NCI-H460 (cell line): ENCODE data around the gene PCID2. TPM values are rescaled to one million over a fixed set of nuclear protein-coding genes. Genes with fewer than 3 reads are reported as not detected.
"Not testable (repeated sequence)": the region's sequence is repeated elsewhere in the genome, so short reads cannot be mapped to it uniquely, and the experiment has no call there.

Experiments used
- DNase-seq: peaks from one replicate; pipeline ENCODE4 v3.0.0-alpha.2; 2016; ENCODE audit warnings: low read depth; ENCODE audit errors: extremely low read depth
- total RNA-seq: library from RNA; depleted of rRNA; stranded (reverse); fragments of >200 nt; shearing (Covaris generic); gene quantifications from 2 replicates; pipeline ENCODE4 v1.2.3, GENCODE V29; 2014

PCID2 gene
- total RNA-seq, 1 experiment from 2014 or later = 124 TPM

- DNase-seq = no peak
Observed at GRCh38 chr13:113169277-113170272, 38.9 kb downstream of the PCID2 start.

GRCh38 chr13:113168211-113168610 is 40.3 kb downstream of the PCID2 start:
- DNase-seq = no peak

GRCh38 chr13:113167575-113167974 is 40.9 kb downstream of the PCID2 start:
- DNase-seq = no peak

GRCh38 chr13:113167155-113167554 is 41.3 kb downstream of the PCID2 start:
- no peak for DNase-seq

- no peak for DNase-seq
Observed at GRCh38 chr13:113166681-113167080, 41.8 kb downstream of the PCID2 start.

- no peak for DNase-seq
Observed at GRCh38 chr13:113166266-113166665, 42.2 kb downstream of the PCID2 start.

- DNase-seq = no peak
Observed at GRCh38 chr13:113164492-113164891, 44.0 kb downstream of the PCID2 start.

- no peak for DNase-seq
Observed at GRCh38 chr13:113162783-113163685, 45.4 kb downstream of the PCID2 start.

- DNase-seq = not testable (repeated sequence)
Observed at GRCh38 chr13:113161975-113162374, 46.5 kb downstream of the PCID2 start.

- no peak for DNase-seq
Observed at GRCh38 chr13:113161433-113161832, 47.0 kb downstream of the PCID2 start.

GRCh38 chr13:113160983-113161382 is 47.5 kb downstream of the PCID2 start:
- no peak for DNase-seq

GRCh38 chr13:113159701-113160100 is 48.8 kb downstream of the PCID2 start:
- DNase-seq = no peak

GRCh38 chr13:113158946-113159345 is 49.5 kb downstream of the PCID2 start:
- no peak for DNase-seq

- DNase-seq = no peak
Observed at GRCh38 chr13:113157929-113158747, 50.3 kb downstream of the PCID2 start, which contains the start of gene PROZ. TSS of gene PROZ (plus strand) at chr13:113158648. CDS start at chr13:113158661, 13 bp downstream.

- no peak for DNase-seq
Observed at GRCh38 chr13:113157206-113157928, 51.1 kb downstream of the PCID2 start.

- DNase-seq = no peak
Observed at GRCh38 chr13:113155982-113156655, 52.4 kb downstream of the PCID2 start.

GRCh38 chr13:113155201-113155600 is 53.3 kb downstream of the PCID2 start:
- no peak for DNase-seq

- peak; percentile 37 for DNase-seq
Observed at GRCh38 chr13:113153810-113154748, 54.4 kb downstream of the PCID2 start.
